ENCODE results near the gene TMEM91. TPM values are rescaled to one million over a fixed set of nuclear protein-coding genes. Genes with fewer than 3 reads are reported as not detected.

The TMEM91 gene
- total and polyA plus RNA-seq, 9 of the 15 experiments (the other 6 are each of a cell fraction or from before 2014, with no cell fraction given), result 1.2 to 5.2 (median 2.7) TPM

DNA sequence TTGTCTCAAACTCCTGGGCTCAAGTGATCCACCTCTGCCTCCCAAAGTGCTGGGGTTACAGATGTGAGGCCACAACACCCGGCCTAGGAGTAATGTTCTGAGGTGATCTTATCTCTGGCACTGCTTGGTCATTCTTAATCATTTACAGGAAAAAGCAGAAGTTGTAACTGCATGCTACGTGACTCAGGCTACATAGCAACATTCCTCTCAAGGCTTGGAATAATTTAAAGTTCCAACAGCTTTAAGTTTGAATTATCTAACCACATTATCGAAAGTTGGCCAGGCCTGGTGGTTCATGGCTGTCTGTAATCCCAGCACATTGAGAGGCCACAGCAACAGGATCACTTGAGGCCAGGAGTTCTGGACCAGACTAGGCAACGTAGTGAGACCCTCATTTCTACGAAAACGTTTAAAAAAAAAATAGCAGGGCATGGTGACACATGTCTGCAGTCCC lies 8.5 kb upstream of the TMEM91 start (continued):
- no peak for TF ChIP-seq NR4A1 (CRISPR knock-in tag; IDR thresholded peaks at IDR 0.05)
- peak; percentile 72; the same call in 1 of the 2 replicates for TF ChIP-seq NR4A1 (tag; IDR thresholded peaks at IDR 0.05)
- TF ChIP-seq E2F8 (IDR thresholded peaks at IDR 0.05; ENCODE audit: low read depth, partially characterized antibody), result peak; percentile 17
- no peak for TF ChIP-seq MXD1 (CRISPR knock-in tag; IDR thresholded peaks at IDR 0.05; ENCODE audit: borderline replicate concordance, poor library complexity, severe bottlenecking)
- no peak for TF ChIP-seq LCOR (CRISPR knock-in tag; IDR thresholded peaks at IDR 0.05)
- no peak for TF ChIP-seq GTF2E2 (tag; IDR thresholded peaks at IDR 0.05)
- no peak for TF ChIP-seq SRSF3 (IDR thresholded peaks at IDR 0.05; ENCODE audit: insufficient read depth, low read length)
- TF ChIP-seq, protein P1, sequence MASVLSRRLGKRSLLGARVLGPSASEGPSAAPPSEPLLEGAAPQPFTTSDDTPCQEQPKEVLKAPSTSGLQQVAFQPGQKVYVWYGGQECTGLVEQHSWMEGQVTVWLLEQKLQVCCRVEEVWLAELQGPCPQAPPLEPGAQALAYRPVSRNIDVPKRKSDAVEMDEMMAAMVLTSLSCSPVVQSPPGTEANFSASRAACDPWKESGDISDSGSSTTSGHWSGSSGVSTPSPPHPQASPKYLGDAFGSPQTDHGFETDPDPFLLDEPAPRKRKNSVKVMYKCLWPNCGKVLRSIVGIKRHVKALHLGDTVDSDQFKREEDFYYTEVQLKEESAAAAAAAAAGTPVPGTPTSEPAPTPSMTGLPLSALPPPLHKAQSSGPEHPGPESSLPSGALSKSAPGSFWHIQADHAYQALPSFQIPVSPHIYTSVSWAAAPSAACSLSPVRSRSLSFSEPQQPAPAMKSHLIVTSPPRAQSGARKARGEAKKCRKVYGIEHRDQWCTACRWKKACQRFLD (CRISPR knock-in tag; IDR thresholded peaks at IDR 0.05), result no peak
- TF ChIP-seq FOXJ2 (tag; IDR thresholded peaks at IDR 0.05), result no peak
- no peak for TF ChIP-seq ZNF239 (CRISPR knock-in tag; IDR thresholded peaks at IDR 0.05)
- TF ChIP-seq, protein P2, sequence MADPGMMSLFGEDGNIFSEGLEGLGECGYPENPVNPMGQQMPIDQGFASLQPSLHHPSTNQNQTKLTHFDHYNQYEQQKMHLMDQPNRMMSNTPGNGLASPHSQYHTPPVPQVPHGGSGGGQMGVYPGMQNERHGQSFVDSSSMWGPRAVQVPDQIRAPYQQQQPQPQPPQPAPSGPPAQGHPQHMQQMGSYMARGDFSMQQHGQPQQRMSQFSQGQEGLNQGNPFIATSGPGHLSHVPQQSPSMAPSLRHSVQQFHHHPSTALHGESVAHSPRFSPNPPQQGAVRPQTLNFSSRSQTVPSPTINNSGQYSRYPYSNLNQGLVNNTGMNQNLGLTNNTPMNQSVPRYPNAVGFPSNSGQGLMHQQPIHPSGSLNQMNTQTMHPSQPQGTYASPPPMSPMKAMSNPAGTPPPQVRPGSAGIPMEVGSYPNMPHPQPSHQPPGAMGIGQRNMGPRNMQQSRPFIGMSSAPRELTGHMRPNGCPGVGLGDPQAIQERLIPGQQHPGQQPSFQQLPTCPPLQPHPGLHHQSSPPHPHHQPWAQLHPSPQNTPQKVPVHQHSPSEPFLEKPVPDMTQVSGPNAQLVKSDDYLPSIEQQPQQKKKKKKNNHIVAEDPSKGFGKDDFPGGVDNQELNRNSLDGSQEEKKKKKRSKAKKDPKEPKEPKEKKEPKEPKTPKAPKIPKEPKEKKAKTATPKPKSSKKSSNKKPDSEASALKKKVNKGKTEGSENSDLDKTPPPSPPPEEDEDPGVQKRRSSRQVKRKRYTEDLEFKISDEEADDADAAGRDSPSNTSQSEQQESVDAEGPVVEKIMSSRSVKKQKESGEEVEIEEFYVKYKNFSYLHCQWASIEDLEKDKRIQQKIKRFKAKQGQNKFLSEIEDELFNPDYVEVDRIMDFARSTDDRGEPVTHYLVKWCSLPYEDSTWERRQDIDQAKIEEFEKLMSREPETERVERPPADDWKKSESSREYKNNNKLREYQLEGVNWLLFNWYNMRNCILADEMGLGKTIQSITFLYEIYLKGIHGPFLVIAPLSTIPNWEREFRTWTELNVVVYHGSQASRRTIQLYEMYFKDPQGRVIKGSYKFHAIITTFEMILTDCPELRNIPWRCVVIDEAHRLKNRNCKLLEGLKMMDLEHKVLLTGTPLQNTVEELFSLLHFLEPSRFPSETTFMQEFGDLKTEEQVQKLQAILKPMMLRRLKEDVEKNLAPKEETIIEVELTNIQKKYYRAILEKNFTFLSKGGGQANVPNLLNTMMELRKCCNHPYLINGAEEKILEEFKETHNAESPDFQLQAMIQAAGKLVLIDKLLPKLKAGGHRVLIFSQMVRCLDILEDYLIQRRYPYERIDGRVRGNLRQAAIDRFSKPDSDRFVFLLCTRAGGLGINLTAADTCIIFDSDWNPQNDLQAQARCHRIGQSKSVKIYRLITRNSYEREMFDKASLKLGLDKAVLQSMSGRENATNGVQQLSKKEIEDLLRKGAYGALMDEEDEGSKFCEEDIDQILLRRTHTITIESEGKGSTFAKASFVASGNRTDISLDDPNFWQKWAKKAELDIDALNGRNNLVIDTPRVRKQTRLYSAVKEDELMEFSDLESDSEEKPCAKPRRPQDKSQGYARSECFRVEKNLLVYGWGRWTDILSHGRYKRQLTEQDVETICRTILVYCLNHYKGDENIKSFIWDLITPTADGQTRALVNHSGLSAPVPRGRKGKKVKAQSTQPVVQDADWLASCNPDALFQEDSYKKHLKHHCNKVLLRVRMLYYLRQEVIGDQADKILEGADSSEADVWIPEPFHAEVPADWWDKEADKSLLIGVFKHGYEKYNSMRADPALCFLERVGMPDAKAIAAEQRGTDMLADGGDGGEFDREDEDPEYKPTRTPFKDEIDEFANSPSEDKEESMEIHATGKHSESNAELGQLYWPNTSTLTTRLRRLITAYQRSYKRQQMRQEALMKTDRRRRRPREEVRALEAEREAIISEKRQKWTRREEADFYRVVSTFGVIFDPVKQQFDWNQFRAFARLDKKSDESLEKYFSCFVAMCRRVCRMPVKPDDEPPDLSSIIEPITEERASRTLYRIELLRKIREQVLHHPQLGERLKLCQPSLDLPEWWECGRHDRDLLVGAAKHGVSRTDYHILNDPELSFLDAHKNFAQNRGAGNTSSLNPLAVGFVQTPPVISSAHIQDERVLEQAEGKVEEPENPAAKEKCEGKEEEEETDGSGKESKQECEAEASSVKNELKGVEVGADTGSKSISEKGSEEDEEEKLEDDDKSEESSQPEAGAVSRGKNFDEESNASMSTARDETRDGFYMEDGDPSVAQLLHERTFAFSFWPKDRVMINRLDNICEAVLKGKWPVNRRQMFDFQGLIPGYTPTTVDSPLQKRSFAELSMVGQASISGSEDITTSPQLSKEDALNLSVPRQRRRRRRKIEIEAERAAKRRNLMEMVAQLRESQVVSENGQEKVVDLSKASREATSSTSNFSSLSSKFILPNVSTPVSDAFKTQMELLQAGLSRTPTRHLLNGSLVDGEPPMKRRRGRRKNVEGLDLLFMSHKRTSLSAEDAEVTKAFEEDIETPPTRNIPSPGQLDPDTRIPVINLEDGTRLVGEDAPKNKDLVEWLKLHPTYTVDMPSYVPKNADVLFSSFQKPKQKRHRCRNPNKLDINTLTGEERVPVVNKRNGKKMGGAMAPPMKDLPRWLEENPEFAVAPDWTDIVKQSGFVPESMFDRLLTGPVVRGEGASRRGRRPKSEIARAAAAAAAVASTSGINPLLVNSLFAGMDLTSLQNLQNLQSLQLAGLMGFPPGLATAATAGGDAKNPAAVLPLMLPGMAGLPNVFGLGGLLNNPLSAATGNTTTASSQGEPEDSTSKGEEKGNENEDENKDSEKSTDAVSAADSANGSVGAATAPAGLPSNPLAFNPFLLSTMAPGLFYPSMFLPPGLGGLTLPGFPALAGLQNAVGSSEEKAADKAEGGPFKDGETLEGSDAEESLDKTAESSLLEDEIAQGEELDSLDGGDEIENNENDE (IDR thresholded peaks at IDR 0.05; ENCODE audit: low read depth, low read length), result no peak
- TF ChIP-seq RFX1 (IDR thresholded peaks at IDR 0.05), result no peak

Data from K562 (cell line).